Measurements from ENCODE around the gene ACHE.

ACHE gene

DNA sequence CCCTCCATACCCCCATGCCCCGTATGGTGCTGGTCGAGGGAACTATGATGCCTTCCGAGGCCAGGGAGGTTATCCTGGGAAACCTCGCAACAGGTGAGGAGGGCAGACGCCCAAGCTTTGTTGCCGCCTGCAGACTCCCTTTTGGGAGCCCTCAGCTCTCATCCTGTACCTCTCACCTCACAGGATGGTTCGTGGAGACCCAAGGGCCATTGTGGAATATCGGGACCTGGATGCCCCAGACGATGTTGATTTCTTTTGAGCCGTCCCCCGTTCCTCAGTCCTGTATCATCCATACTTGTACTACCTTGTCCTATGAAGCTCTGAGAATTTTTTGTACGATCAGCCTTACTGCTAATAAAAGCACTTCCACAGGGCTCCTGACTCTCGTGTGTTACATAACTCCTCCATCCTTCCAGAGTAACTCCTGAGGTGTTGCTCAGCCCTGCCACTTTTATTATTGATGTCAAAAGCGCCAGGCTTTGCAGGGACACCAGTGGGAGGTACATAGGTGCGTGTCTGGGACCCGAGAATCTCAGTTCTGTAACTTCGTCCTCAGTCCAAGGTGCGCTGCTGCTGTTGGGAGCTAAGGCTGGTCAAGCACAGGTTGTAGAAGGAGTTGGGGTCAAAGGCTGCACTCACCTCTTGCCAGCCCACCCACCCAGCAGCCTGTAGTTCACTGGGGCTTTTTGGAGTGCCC is 7.2 kb downstream of the ACHE start:
- Histone ChIP-seq H3K4me3 (peak overlapping the region; percentile 90), H3K9me3 (ENCODE audit: low read depth, low read length) (no peaks in the 10 kb centered on the region), H3K27ac (no peak overlapping the region; the same call in 1 of the 2 replicates), H3K9ac (ENCODE audit: insufficient read length) (peak overlapping the region; percentile 95), H3K36me3 (ENCODE audit: insufficient read depth, low read length) (peaks cover 56% of the 10 kb centered on the region)
- DNase-seq (ENCODE audit: low read depth, low spot score) = no peak
- TF ChIP-seq EZH2 (IDR thresholded peaks at IDR 0.05) (no peak), POLR2AphosphoS5 (IDR thresholded peaks at IDR 0.05; ENCODE audit: borderline replicate concordance, low read depth, low read length) (no peak; the same call in 1 of the 2 replicates), FOXP2 (optimal IDR thresholded peaks at IDR 0.05; ENCODE audit: control extremely low read depth, extremely low read length, insufficient read depth) (no peak)

DNA sequence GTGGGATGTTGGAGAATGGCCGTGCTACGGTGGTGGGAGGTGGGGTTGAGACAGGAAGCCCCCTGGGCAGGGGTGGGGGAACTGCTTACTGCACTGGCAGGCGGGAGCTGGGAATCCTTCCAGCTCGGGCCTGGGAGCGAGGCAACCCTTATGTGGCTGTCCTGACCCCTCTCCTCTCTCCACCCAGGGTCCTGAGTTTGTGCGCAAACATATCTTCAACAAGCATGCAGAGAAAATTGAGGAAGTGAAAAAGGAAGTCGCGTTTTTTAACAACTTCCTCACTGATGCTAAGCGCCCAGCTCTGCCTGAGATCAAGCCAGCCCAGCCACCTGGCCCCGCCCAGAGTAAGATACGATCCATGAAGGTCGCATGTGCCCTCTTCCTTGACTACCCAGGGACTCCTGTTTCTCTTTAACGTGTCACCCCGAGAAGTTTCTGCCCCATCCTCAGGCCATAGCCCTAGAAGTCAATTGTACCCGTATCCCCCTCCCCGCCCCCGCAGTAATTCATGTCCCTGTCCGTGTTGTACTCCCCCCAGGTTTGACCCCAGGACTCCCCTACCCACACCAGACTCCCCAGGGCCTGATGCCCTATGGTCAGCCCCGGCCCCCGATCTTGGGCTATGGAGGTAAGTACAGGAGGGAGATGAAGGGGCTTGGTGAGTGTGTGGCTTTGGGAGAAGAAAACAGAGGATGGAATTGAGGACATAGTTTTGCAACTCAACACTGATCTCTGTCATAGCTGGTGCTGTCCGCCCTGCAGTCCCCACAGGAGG is 8.0 kb downstream of the ACHE start:
- peak overlapping the region; percentile 17; the same call in 1 of the 2 replicates for H3K27ac ChIP-seq

DNA sequence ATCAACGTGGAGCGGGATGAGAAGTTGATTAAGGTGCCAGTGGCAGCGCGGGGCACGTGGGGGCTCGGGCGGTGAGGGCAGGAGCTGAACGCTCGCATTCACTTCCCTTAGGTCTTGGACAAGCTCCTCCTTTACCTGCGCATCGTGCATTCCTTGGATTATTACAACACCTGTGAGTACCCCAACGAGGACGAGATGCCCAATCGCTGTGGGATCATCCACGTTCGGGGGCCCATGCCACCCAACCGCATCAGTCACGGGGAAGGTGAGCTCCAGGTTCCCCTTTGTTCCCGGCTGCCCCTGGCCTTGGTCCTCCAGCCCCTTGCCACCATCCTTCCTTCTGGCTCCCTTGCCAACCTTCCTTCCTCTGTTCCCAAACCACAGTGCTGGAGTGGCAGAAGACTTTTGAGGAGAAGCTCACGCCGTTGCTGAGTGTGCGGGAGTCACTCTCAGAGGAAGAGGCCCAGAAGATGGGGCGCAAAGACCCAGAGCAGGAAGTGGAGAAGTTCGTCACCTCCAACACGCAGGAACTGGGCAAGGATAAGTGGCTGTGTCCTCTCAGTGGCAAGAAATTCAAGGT is 8.7 kb downstream of the ACHE start:
- Histone ChIP-seq H3K36me3 (ENCODE audit: insufficient read depth, low read length) (peaks cover 70% of the 10 kb centered on the region), H3K27ac (peak overlapping the region; percentile 17; the same call in 1 of the 2 replicates), H3K9ac (ENCODE audit: insufficient read length) (no peak overlapping the region), H3K9me3 (ENCODE audit: low read depth, low read length) (no peaks in the 10 kb centered on the region), H3K4me3 (no peak overlapping the region)
- TF ChIP-seq POLR2AphosphoS5 (IDR thresholded peaks at IDR 0.05; ENCODE audit: borderline replicate concordance, low read depth, low read length) (no peak; the same call in 1 of the 2 replicates), FOXP2 (optimal IDR thresholded peaks at IDR 0.05; ENCODE audit: control extremely low read depth, extremely low read length, insufficient read depth) (no peak), EZH2 (IDR thresholded peaks at IDR 0.05) (no peak)
- no peak for DNase-seq (ENCODE audit: low read depth, low spot score)

More for the DNA sequence above, 8.0 kb downstream of the ACHE start:
- Histone ChIP-seq H3K9ac (ENCODE audit: insufficient read length) (no peak overlapping the region), H3K4me3 (0 out of 2 replicates have a peak overlapping the region, but pooled peaks have one; percentile 90), H3K9me3 (ENCODE audit: low read depth, low read length) (no peaks in the 10 kb centered on the region), H3K36me3 (ENCODE audit: insufficient read depth, low read length) (peaks cover 64% of the 10 kb centered on the region)
- DNase-seq (ENCODE audit: low read depth, low spot score) = no peak
- TF ChIP-seq FOXP2 (optimal IDR thresholded peaks at IDR 0.05; ENCODE audit: control extremely low read depth, extremely low read length, insufficient read depth) = no peak
- TF ChIP-seq EZH2 (IDR thresholded peaks at IDR 0.05) = no peak
- TF ChIP-seq POLR2AphosphoS5 (IDR thresholded peaks at IDR 0.05; ENCODE audit: borderline replicate concordance, low read depth, low read length) = no peak

DNA sequence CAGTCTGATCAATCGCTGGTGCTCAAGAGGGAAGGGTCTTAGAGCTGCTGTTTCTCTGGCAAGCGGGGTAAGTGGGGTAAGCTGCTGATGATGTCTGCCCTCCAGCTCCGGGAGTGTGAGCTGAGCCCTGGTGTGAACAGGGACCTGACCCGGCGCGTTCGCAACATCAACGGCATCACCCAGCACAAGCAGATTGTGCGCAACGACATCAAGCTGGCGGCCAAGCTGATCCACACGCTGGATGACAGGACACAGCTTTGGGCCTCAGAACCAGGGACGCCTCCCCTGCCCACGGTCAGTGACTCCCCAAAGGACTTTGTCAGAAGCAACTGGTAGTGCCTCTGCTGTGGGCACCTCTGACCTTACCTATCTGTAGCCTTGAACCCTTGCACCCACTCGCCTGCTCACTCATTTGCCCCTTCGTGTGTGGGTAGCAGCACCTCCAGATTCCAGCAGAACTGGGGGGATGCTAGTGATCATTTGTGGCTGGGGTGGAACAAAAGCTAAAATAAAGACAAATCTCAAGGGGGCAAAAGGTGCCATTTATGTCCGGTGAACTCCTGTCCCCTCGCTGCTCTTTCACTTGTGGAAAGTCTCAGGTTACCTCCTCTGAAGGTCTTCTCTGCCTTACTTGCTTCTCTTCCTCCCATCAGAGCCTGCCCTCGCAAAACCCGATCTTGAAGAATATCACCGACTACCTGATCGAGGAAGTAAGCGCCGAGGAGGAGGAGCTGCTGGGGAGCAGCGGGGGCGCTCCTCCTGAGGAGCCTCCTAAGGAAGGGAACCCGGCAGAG is 9.3 kb downstream of the ACHE start:
- DNase-seq (ENCODE audit: low read depth, low spot score) = no peak
- H3K4me3 ChIP-seq = no peak overlapping the region
- H3K36me3 ChIP-seq (ENCODE audit: insufficient read depth, low read length) = peaks cover 77% of the 10 kb centered on the region
- H3K9ac ChIP-seq (ENCODE audit: insufficient read length) = no peak overlapping the region
- H3K27ac ChIP-seq = no peak overlapping the region; the same call in 1 of the 2 replicates
- H3K9me3 ChIP-seq (ENCODE audit: low read depth, low read length) = no peaks in the 10 kb centered on the region
- TF ChIP-seq EZH2 (IDR thresholded peaks at IDR 0.05) = no peak
- no peak; the same call in 1 of the 2 replicates for TF ChIP-seq POLR2AphosphoS5 (IDR thresholded peaks at IDR 0.05; ENCODE audit: borderline replicate concordance, low read depth, low read length)
- TF ChIP-seq FOXP2 (optimal IDR thresholded peaks at IDR 0.05; ENCODE audit: control extremely low read depth, extremely low read length, insufficient read depth) = no peak

DNA sequence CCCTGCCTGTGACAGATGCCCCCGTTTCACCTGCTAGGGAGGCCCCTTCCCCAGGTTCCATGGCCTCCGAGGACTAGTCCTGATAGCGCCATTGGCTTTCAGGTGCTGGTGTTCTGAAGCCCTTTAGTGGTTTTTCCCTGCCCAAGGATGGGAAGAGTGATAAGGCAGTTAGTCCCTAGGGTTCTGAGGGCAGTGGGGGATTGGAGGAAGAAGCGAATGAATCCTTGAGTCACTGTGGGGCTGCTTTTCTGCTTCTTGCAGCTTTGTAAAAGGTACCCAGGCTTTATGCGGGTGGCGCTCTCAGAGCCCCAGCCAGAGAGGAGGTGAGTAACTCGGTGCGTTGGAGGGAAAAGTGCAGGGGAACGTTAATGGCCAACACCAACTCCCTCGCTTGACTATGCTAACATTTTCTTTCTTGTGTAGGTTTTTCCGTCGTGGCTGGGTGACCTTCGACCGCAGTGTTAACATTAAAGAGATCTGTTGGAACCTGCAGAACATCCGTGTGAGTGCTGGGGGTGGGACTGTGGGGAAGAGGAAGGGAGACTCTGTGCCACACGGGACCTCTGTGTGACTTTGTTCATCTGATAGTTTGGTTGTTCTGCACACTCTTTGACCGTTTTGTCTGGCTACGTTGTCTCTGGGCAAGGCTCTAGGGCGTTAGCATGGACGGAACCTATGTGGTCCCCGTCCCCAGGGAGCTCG is 10.1 kb downstream of the ACHE start:
- Histone ChIP-seq H3K4me3 (no peak overlapping the region), H3K9ac (ENCODE audit: insufficient read length) (no peak overlapping the region), H3K9me3 (ENCODE audit: low read depth, low read length) (no peaks in the 10 kb centered on the region), H3K36me3 (ENCODE audit: insufficient read depth, low read length) (peaks cover 85% of the 10 kb centered on the region), H3K27ac (no peak overlapping the region; the same call in 1 of the 2 replicates)
- no peak for DNase-seq (ENCODE audit: low read depth, low spot score)
- TF ChIP-seq EZH2 (IDR thresholded peaks at IDR 0.05) (no peak), POLR2AphosphoS5 (IDR thresholded peaks at IDR 0.05; ENCODE audit: borderline replicate concordance, low read depth, low read length) (no peak), FOXP2 (optimal IDR thresholded peaks at IDR 0.05; ENCODE audit: control extremely low read depth, extremely low read length, insufficient read depth) (no peak)

DNA sequence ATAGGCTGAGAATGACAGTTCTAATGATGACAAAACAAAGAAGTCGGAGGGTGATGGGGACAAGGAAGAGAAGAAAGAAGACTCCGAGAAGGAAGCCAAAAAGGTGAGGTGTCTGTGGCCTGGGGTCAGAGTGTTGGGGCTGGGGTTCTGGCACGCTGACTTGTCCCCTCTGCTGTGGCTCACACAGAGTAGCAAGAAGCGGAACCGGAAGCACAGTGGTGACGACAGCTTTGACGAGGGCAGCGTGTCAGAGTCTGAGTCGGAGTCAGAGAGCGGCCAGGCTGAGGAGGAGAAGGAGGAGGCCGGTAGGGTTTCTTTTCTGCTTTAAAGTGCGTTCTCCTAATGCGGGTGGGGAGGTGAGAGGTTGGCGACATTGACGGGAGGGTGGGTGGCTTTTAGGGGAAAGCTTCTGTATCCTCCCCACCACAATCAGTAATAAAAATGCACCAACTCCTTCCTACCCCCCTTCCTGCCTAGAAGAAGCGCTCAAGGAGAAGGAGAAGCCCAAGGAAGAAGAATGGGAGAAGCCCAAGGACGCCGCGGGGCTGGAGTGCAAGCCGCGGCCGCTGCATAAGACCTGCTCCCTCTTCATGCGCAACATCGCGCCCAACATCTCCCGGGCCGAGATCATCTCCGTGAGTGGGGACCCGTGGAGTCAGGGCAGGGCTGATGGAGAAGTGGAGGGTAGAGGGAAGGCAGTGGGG is 10.8 kb downstream of the ACHE start:
- no peaks in the 10 kb centered on the region for H3K9me3 ChIP-seq (ENCODE audit: low read depth, low read length)
- TF ChIP-seq POLR2AphosphoS5 (IDR thresholded peaks at IDR 0.05; ENCODE audit: borderline replicate concordance, low read depth, low read length) (no peak; the same call in 1 of the 2 replicates), FOXP2 (optimal IDR thresholded peaks at IDR 0.05; ENCODE audit: control extremely low read depth, extremely low read length, insufficient read depth) (no peak), EZH2 (IDR thresholded peaks at IDR 0.05) (no peak)
- no peak overlapping the region for H3K27ac ChIP-seq
- H3K36me3 ChIP-seq (ENCODE audit: insufficient read depth, low read length) = peaks cover 91% of the 10 kb centered on the region
- DNase-seq (ENCODE audit: low read depth, low spot score) = no peak
- no peak overlapping the region for H3K4me3 ChIP-seq
- no peak overlapping the region for H3K9ac ChIP-seq (ENCODE audit: insufficient read length)

Data from SK-N-MC (cell line).